Fibroblast of pulmonary artery (primary cell): Measurements from ENCODE around the gene PGF.

Experiments
- DNase-seq: peaks from one replicate; pipeline ENCODE4 v3.0.0-alpha.2; 2010; ENCODE audit warnings: low read depth
- H3K4me3 ChIP-seq: replicated peaks from 2 replicates; pipeline ENCODE4 v1.5.1; 2011; ENCODE audit warnings: low read depth, mild to moderate bottlenecking, control low read depth, low read length, moderate library complexity
- TF ChIP-seq, protein P1 (sequence below): IDR thresholded peaks from 2 replicates; pipeline ENCODE4 v1.5.1; 2011; ENCODE audit warnings: mild to moderate bottlenecking, control low read depth, low read length, inconsistent platforms; ENCODE audit errors: missing control alignments

PGF gene

DNA sequence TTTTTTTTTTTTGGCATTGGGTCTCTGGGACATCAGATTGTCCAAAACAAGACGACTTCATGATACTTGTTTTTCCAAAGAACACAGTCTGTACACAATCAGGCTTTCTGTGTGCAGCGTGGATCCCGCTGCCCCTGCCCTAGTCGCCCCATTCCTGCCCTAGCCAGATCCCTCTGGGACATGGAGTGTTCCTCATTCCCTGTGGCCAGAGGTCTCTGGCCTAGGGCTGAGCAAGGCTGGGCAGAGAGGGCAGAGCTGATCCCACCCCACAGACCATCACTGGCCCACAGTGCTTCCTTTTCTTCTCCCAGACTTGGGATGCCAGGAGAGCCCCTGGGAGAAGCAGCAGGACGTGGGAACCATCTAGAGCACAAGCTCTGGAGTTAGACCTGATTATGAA is 26.4 kb upstream of the PGF start:
- TF ChIP-seq, protein P1, sequence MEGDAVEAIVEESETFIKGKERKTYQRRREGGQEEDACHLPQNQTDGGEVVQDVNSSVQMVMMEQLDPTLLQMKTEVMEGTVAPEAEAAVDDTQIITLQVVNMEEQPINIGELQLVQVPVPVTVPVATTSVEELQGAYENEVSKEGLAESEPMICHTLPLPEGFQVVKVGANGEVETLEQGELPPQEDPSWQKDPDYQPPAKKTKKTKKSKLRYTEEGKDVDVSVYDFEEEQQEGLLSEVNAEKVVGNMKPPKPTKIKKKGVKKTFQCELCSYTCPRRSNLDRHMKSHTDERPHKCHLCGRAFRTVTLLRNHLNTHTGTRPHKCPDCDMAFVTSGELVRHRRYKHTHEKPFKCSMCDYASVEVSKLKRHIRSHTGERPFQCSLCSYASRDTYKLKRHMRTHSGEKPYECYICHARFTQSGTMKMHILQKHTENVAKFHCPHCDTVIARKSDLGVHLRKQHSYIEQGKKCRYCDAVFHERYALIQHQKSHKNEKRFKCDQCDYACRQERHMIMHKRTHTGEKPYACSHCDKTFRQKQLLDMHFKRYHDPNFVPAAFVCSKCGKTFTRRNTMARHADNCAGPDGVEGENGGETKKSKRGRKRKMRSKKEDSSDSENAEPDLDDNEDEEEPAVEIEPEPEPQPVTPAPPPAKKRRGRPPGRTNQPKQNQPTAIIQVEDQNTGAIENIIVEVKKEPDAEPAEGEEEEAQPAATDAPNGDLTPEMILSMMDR: no peak
- DNase-seq: no peak
- H3K4me3 ChIP-seq: no peak overlapping the region

DNA sequence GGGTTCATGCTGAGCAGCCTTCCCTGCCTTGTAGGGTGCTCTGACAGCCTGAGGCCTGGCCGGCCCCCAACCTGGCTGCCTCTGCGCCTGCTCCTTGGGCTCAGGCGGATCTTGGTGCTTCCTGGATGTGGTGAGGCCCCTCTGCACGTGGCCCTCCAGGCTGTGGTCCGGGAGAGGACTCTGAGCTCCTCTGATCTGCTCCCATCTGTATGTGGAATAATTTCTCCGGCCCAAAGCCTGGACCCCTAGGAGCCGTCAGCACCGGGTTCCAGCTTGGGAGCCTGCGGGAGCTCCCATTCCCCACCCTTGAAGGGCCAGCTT is 26.0 kb upstream of the PGF start:
- DNase-seq: no peak
- TF ChIP-seq, protein P1: no peak
- no peak overlapping the region for H3K4me3 ChIP-seq

DNA sequence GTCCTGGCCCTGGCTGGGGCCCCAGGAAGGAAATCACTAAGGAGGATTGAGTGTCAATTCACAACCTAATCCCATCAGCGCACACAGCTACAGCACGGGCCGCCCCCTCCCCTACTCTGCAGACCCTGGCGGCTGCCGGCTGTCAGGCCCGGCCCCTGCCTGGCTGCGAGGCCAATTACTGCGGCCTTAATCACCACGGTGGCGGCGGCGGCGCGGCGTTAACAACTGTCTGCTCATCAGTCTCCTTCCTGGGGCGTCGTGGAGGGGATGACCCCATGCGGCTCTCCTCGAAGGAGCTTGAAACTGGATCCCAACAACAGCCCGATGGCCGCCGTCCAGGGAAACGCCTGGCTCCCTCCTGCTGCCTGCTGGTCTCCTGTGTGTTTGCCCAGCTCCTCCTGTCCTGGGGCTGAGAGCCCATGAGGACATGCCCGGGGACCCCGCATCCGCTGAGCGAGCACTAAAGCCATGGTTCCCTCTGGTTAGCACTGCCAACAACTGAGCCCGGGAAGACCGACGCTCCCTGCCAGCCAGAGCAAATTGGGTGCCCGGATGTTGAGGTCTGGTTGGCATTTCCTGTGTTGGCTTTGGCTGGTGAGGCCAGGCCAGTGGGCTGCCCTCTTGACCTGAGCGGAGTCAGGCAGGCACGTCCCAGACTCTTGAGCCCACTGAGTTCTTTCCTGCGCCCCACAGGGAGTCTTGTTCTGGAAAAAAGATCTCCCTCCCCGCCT is 25.5 kb upstream of the PGF start:
- DNase-seq: peak; percentile 45
- H3K4me3 ChIP-seq: no peak overlapping the region
- TF ChIP-seq, protein P1: no peak

DNA sequence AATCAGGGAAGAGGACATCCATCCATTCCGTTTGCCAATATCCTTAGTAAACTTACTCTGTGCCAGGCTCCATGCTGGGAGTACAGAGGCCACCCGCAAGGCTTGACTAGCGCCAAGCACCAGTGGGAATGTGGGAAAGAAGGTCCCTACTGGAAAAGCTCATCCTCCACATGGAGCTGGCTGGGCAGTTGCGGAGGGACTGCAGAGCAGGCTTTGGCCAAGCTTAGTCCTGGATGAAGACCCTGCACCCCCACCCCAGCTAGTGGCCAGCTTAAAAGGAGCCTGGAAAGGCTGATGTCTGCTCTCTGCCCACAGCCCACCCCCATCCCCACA is 25.0 kb upstream of the PGF start:
- no peak overlapping the region for H3K4me3 ChIP-seq
- TF ChIP-seq, protein P1: no peak
- DNase-seq: no peak

DNA sequence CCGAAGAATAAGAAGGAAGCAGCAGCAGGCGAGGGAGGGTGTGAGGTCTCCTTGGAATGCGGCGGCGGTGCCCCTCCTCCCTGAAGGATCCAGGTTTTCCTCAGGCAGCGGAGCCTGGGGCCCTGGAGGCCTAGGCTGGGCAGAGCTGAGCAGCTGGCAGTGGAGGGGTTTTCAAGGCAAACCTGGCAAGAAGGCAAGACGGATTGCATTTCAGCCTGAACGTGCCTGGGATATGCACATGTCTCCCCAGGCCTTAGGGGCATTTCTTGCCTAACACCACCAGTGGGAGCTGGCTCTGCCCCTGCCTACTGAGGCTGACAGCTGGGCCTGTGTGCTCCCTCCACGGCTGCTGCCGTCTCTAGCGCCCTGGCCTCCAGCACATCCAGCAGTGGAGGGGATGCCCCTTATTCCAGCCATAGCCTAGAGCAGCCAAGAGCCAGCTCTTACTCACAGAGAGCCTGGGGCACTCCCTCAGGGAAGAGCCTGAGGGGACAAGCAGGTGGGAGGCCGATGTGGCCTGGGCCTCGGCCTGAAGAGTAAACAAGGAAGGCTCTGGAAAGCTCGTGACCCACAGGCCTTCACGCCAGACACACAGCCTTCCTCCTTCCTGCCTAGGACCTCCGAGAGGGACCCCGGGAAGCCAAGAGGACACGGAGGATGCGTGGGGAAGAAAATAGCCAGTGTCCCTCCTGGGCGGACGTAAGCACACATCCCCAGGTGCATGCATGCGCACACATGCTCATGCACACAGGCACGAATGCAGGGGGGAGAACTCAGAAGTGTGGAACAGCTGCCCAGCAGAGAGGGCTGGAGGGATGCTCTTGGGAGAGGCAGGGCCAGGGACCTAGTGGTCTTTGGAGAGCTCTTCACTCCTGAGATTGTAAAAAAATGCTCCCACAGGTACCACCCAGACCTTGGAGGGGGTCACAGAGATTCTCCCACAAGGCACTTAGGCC is 24.3 kb upstream of the PGF start:
- no peak overlapping the region for H3K4me3 ChIP-seq
- TF ChIP-seq, protein P1: peak; percentile 2
- DNase-seq: peak; percentile 52

DNA sequence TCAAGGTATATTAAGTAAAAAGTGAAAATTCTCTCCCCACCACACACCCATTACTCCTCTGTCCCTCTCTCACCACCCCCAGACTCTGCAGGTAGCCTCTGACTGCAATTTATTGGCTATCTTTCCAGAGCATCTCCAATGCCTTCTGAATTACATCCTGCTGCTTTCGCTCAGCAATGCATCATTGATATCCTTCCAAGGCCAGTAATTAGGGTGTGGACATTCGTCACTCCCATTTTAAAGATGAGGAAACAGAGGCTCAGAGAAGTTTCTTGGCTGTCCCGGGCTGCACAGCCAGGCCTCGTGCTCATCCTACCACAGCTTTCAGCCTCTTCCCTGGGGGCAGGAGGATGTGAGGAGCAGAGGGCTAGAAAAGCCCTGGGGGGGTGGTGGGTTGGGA is 23.6 kb upstream of the PGF start:
- no peak overlapping the region for H3K4me3 ChIP-seq
- no peak for DNase-seq

More for the DNA sequence above, 23.6 kb upstream of the PGF start:
- TF ChIP-seq, protein P1: no peak
